HG03097 (cell line): Measurements from ENCODE around the gene ROMO1.
"Not testable (repeated sequence)": the region's sequence is repeated elsewhere in the genome, so short reads cannot be mapped to it uniquely, and the experiment has no call there.

Experiments used
- ATAC-seq: cut with Tn5 transposase; IDR thresholded peaks from one replicate; pipeline ENCODE4 v1.9.1; 2021; ENCODE audit not compliant: unreplicated experiment, low FRiP score

Gene ROMO1

GRCh38 chr20:35709259-35709658 is 10.1 kb downstream of the ROMO1 start:
- no peak for ATAC-seq

GRCh38 chr20:35710039-35710438 is 10.8 kb downstream of the ROMO1 start:
- ATAC-seq = no peak

- no peak for ATAC-seq
These were observed 11.8 kb downstream of the ROMO1 start for GRCh38 chr20:35710884-35711587.

- no peak for ATAC-seq
These were observed 12.5 kb downstream of the ROMO1 start for GRCh38 chr20:35711588-35712209.

- ATAC-seq = not testable (repeated sequence)
These were observed 13.9 kb downstream of the ROMO1 start for GRCh38 chr20:35713120-35713519.

- no peak for ATAC-seq
These were observed 14.9 kb downstream of the ROMO1 start for GRCh38 chr20:35714127-35714526.

- ATAC-seq = no peak
These were observed 16.4 kb downstream of the ROMO1 start for GRCh38 chr20:35715652-35716051.

GRCh38 chr20:35716330-35716729 is 17.1 kb downstream of the ROMO1 start:
- no peak for ATAC-seq

- not testable (repeated sequence) for ATAC-seq
These were observed 19.1 kb downstream of the ROMO1 start for GRCh38 chr20:35718321-35718720.

GRCh38 chr20:35718972-35719635 is 19.9 kb downstream of the ROMO1 start:
- ATAC-seq = no peak

GRCh38 chr20:35719717-35720116 is 20.5 kb downstream of the ROMO1 start:
- no peak for ATAC-seq

- no peak for ATAC-seq
These were observed 21.2 kb downstream of the ROMO1 start for GRCh38 chr20:35720165-35721123.

GRCh38 chr20:35721219-35721618 is 22.0 kb downstream of the ROMO1 start:
- no peak for ATAC-seq

- ATAC-seq = no peak
These were observed 22.4 kb downstream of the ROMO1 start for GRCh38 chr20:35721621-35722020.

- not testable (repeated sequence) for ATAC-seq
These were observed 24.1 kb downstream of the ROMO1 start for GRCh38 chr20:35723275-35723639.

- ATAC-seq = not testable (repeated sequence)
These were observed 24.6 kb downstream of the ROMO1 start for GRCh38 chr20:35723652-35724320.

- no peak for ATAC-seq
These were observed 25.4 kb downstream of the ROMO1 start for GRCh38 chr20:35724321-35725230.

- ATAC-seq = no peak
These were observed 27.9 kb downstream of the ROMO1 start for GRCh38 chr20:35726842-35727711.
